Embryonic facial prominence (tissue), 1 donor: ENCODE results near the gene MINDY4.

ENCODE experiments used
- DNase-seq: peaks from one replicate; pipeline ENCODE4 v3.0.0-alpha.2; 2016; ENCODE audit errors: extremely low spot score

Gene MINDY4

DNA sequence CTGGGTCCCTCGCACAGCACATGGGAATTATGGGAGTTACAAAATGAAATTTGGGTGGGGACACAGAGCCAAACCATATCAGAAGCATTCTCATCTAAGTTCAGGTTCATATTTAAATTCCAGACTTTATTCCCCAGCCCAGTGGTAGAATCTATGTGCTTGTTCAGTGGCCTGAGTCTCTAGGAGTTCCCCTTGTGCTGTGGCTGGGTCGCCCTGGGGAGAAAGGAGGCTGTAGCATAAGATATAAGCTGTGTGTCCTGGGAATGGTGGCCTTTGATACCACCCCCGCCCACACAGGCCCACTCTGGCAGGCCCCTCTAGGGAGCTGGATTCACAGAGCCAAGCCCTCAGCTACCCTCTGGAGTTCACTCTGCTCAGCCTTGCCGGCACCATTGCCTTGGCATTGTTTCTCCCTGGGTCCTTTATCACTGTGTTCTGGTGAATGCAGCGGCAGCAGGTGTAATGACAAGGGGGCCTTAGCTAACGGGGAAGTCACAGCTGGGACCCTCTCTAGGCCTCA is 64.2 kb downstream of the MINDY4 start:
- DNase-seq: no peak

DNA sequence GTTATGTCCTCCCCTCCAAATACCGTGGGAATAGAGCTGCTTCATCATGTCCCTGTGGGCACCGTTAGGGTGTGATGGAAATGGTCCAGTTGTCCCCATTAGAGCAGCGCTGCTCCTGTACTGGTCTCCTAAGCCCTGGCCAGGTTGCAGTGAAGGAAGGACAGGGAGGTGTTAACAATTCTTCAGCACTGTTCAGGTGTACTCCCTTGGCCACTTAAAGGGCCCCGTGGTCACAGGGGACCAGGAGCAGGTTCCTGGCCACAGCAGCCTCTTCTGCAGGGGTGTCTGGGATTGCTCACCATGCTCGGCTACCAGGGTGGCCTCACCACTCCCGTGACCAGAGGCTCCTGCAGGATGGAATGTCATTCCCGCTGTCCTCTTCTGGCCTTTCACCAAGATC is 65.8 kb downstream of the MINDY4 start:
- DNase-seq: no peak

DNA sequence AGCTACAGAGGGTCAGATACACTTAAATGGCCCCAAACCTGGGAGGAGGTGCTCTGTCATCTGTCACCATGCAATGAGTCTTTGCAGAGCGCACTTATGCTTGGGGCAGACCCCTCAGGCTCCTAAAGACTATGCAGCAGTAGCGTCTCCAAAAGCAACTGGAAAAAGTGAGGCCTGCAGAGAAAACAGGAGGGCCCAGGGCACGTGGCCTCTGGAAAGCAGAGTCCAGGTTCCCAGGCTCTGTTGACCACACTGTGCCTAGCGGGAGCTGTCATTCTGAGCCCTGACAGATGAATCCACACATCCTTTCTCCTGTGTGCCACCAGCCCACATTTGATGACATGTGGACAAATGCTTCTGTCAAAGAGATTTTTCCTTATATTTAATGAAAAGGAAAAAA is 66.4 kb downstream of the MINDY4 start:
- DNase-seq: no peak

DNA sequence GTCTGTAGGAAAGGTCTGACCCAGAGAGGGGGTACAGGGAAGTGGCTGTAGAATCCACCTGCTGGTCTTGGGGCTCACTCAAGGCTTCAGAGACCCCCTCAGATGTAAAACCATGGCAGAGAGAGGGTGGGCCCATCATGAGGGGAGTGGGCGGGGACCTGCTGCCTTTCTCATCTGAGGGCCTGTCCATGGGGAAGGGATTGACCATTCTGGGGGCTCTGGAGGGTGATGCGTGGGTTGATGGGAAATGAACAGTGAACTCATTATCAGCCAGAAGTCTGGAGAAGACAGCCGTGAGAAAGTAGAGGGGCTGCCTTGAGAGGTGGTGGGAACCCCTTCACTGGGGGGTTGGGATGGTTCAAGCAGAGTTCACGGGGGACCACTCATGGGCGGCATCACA is 66.8 kb downstream of the MINDY4 start:
- no peak for DNase-seq

DNA sequence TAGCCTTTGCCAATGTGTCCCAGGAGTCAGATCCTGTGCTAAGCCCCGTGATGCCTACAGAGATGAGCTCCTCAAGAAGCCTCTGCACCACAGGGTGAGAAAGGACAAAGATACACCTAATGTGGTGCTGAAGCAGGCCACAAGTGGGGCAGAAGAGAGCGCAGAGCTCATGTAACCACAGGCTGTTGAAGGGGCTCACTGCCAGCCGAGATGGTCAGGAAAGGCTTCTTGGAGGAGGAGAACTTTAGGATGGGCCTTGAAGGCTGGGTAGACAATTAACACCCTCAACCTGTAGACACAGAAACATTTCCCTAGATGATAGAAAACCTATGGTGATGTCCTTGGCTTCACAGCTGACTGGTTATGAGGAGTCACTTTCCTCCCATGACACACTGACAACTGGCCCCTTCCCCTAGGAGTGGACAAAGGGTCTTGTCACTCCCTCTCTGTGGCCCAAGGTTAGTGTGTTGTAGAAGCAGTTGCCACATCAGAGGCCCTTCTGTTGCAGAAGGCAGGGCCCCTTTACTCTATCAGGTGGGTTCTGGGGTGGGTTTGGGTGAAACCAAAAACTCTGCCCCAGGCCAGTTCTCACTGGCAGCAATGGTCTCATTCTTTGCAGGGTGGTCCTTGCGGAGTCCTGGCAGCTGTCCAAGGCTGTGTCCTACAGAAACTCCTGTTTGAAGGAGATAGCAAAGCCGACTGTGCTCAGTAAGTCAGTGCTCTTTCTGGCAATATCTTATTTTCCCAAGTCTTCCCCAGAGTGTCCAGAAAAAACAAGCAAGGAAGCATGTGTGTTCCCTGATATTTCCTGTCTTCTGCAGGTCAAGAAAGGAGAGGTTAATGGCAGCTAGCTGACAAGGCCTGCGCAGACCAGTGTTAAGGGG is 69.2 kb downstream of the MINDY4 start:
- DNase-seq: no peak

DNA sequence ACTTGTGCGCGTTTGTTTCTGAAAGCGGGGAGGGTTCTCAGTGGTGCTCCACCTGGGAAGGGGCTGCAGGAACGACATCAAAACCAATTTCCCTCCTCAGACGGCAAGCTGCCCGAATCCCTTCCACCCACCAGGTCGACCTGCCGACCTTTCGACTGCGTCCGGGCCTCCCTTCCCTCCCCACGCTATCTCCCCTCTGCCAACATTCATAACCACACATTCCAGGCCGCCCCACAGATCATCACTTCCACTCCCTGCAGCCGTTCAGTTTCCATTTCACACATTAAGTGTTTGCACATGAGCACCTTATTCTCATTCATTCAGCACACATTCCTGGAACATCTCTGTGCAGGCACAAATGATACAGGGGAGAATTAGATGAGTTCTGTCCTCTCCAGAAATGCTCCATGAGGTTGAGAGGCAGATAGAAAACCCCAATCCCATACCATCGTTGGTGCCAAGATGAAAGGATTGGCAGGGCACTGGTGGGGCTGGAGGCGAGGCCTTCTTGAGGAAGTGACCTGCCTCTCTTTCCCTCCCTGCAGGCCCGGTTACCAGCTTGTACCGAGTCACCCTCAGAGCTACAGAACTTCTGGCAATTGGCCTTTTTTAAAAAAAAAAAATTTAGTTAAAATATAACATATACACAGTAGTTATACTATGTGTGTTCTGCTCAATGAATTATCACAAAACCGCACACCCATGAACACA is 70.0 kb downstream of the MINDY4 start:
- DNase-seq: no peak

DNA sequence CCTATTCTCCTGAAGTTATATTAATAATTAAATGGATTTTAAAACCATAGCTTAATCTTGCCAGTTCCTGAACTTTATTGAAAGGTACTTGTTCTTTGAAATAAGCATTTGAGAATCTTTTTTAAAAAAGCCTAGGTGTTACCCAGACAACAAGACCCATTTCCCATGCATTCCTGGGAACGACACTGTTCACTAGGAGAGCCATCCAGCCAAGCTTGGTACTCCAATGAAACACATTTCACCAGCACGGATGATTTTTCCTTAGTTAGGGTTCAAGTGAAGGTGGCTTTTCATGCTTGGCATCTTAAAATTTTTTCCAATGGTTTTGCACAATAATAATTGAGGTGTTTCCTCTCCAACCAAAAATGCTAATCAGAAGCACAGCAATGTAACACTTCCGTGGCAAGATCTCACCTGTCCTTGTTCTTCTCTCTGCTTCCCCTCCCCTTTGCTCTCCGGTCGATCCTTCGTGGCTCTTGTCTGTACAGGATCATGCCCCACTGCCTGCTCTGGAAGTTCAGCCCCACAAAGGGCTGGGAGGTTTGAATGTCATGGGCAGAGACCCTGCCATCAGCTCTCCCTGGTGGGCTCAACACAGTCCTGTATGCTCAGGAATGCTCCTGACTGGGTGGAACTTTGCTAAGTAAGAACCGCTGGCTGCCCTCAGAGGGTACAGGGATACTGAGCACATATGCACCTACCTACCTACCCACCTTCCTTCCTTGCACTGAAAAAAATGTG is 70.8 kb downstream of the MINDY4 start:
- no peak for DNase-seq

DNA sequence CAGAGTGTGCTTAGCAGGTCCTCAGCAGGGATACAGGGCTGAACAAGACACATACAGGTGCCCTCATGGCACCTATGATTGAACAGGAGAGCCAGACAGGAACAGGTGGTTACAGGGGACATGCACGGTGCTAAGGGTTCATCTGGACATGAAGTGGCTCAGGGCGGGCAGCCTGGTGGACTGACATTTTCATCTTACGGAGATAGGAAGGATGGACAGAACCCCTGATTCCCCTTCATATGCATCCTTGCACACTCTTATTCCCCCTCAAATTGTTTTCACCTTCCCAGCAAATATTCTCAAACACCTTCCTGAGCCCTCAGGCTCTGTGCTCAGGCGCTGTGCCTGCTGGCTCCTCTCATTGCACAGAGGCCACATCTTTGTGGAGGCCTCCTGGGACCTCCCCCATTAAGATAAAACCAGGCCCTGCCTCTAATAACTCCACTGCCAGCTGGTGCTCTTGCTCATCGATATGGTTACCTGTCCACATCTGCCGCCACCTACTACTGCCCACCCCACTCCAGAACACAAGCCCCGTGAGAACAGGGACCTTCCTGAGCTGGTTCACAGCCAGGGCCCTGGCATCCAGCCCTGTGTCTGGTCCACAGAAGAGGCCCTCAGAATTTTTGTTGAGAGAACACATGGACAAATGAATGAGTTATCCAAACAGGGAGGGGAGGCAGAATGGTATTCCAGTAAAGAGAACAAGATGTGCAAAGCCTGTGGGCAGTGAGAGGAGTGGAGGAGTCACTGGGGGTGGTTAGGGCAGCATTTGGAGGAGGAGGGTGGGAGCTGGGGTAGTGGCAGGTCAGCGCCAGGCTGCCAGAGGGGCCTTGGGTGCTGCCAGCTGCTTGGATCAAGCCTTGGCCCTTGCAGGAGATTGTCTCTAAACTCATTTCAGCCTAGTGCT is 71.6 kb downstream of the MINDY4 start:
- no peak for DNase-seq

DNA sequence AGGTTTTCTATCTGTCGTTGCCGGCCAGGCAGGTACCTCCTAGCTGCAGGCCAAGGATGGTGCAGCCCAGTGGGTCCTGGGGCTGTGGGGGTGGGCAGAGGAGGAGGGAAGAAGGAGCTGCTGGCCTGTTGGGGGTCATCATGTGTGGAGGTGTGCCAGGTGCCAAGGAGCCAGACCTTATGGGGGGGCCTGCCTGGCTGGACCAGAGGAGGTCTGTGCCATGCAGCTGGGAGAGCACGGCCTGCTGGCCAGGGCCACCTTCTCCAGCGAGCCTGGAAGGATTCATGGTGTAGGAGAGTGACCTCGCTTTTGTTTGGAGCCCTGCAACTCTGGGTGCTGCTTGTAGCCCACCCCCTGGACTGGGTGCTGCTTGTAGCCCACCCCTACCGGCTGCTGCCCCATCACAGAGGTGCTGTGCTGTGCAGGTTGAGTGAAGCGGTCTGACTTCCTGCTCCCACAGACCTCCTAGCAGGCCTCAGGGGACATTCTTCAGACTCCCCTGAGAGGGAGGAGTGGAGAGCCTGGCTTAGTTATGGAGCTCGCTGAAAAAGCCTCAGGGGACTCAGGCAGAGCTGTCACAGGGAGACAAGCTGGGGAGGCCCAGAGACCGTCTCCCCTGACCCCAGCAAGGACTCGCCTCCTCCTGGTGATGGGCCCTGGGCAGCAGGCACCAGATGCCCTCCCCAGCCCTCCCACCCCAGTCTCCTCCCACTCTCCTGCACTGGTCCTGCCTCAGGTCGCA is 72.7 kb downstream of the MINDY4 start:
- DNase-seq: no peak

DNA sequence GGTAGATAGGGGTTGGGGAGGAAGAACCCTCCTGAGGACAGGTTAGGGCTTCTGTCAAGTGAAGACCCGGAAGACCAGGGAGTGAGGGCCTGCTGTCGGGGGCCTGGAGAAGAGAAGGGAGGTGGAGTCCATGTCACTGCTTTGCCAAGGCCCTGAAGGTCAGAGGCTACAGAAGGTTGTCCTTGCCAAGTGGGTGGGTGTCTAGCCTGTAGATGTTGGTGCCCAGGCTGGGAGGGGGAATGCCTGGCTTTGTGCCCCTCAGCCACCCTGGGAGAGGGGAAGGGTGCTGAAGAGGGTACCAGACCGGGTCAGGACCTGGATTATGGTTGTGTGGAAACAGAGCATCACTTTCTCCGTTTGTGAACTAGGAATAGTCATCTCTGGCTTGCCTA is 73.3 kb downstream of the MINDY4 start:
- DNase-seq: no peak

DNA sequence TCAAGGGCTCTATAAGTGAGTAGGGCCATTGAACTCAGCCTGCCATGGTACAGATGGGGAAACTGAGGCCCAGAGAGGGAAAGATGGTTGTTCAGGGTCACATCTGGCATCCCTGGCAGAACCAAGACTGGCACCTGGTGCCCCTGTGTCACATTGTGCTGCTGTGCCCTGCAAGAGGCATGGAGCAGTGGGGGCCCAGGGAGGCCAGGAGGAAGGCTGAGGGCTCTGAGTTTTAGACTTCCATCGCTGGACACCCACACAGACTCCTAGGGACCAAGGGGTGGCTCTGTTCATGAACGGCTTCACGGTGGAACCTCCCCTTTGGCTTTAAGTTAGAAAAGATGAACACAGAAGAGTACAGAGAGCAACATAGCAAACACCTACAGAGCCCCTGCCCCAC is 73.7 kb downstream of the MINDY4 start:
- DNase-seq: no peak

DNA sequence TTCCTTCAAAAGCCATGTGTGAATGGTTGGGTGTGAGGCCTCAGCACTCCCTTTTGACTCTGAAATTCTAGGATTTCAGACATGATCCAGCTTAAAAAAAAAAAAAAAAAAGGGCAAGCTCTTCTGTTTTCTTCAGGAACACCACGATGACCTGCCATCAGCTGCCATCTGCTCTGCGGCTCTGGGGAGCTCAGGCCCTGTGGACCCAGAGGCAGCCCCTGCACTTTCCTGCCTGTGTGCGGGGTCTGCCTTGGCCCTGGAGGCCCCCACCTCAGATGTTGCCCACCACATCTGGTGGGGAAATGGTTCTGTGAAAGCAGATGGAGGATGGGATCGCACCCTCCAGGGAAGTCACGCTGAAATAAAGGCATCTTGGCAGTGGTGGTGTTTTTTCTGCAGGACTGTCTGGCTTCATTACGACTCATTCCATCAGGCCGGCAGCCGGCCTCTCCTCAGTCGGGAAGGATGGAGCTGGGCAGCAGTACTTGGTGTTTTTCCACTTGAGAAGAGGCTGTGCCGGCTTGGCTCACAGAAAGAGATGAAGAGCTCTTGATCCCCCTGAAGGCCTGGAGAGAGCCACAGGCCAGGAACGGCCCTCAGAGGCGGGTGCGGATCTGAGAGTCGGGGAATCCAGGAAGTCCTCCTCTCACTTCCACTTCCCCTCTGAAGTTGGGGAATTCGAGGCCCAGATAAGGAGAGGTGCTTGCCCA is 74.4 kb downstream of the MINDY4 start:
- no peak for DNase-seq

DNA sequence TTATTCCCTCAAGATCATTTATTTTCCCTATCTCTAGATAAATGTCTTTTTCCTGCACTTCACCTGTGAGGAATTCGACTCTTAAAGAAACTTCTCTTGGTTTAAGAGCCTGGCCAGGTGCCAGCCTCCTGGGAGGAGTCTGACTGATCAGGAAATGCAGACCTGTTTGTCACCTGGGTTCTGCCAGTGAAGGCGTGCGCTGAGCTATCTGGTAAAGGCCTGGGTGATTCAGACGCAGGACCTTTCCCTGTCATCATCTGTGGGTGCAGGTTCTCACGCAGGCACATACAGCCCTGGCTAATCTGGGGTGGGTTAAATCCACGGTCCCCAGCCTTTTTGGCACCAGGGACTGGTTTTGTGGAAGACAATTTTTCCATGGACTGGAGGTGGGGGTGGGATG is 75.2 kb downstream of the MINDY4 start:
- DNase-seq: no peak

DNA sequence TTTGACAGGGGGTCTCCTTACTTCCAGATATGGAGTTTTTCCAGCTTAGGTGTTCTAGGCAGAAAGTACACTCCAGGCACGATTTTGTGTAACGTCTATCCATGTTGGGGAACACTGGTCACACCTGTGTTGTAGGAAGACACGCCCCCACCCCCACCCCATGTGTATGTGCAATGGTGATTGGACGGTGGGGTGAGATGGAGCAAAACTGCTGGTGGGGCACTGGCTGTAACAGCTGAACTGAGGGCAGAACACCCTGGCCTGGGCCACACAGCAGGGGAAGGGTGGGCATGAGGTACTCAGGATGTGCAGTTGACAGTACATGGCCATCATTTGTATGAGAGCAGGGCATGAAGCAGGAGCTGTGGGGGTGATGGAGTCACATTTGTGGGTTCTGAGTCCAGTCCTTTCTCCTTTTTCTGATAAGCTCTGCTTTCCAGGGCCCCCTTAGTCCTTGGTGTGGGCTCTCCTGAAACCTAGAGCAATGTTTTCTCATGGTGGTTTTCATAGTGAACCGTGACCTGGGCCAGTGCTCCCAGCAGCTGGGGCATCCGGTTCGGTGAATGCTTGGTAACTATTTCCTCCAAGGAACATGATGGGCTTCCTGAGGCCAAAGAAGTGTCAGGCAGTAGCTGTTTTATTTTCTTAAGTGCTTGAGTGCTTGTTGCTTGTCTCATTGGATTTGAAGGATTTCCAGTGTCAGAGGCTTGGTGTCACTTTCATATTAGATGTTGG is 77.1 kb downstream of the MINDY4 start:
- DNase-seq: no peak

DNA sequence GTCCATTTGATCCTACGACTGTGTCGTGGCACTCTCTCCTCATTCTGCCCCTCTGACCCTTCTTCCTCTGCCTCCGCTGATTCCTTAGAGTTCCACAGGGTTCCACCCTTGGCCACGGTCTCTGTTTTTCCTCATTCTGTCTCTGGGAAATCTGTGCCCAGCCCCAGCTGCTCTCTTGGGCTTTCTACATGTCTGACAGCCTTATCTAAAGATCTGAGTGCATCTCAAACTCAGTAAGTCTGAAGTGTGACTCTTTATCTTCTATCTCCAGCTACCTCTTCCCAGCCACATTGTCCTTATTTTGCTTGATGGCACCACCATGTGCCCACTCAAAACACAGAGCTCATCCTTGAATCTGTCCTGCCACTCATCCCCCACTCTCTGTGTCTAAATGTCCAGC is 78.3 kb downstream of the MINDY4 start:
- DNase-seq: no peak

DNA sequence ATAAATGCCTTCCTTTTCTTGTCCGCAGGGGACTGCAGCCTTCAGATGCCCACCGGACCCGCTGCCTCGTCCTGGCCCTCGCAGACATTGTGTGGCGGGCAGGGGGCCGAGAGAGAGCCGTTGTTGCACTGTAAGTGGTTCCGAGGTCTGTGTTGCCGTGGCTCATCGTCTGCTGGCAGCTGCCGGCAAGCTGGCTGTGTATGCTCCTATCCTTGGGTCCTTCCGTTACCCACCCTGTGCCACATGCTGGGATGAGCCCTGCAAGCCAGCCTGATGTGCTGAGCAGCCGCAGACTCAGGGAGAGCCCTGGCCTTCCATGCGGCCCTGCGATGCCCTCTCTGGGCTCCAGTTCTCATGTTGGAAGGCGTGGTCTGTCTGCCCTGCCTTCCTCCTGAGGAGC is 79.2 kb downstream of the MINDY4 start:
- no peak for DNase-seq

DNA sequence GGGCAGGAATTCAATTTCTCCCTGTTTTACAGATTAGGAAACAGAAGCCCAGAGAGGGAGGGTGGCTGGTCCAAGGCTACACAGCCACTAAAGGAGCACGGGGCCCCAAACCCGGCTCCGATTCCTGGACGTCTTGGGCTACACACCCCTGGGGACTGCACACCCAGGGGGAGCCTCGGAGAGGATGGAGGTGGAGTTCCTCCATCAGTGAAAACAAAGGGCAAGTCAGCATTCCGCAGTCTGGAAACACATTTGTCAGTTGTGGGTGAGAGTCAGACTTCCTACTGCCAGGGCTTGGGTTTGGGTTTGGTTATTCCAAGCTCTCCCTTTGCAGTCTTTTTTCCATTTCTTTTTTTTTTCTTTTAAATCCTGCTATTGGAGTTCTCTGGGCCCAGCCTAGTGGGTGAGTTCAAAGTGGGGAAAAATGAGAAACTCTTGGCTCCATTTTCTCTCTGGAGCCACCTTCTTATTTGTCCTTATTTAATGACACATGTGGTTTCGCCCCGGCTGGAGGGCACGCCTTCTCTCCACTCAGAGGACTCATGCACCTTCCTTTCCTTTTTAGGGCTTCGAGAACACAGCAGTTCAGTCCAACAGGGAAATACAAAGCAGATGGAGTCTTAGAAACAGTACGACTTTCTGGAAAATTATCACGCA is 80.6 kb downstream of the MINDY4 start:
- DNase-seq: peak; percentile 71

DNA sequence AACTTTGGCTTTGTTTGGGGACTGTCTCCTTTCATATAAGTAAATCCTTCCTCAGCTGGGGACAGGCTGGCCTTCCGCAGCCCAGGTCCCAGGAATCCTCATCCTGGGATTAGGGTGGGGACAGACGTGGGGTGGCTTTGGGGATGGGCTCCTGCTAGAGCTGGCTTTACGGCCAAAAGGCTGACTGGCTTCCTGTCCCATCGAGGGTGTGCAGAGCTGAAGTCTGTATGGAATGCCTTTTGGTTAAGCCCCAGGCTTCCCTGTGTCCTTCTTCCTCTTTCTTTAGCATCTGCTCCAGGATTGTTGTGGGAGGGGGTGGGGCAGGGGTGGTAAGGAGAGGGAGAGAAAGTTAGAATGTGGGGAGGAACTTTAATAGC is 81.1 kb downstream of the MINDY4 start:
- no peak for DNase-seq
